ENCODE data around the gene CLNK.

The CLNK gene

DNA sequence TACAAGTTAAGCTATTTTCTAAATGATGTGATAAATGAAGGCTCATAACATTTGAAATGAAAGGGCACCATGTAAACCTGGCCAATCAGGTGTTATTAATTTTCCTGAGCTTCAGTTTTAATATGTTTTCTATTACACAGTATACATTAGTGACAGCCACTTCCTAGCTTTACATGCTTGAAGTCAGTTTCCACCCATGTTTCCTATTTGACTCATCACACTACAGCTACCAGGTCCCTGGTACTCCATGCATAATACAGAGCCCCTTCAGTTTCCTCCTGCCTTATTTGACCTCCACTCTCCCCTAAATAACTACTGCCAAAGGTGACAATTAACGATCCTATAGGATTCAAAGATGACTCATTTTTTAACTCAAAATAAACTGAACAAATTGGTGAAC lies 245.6 kb downstream of the CLNK start:
- DNase-seq = no peak

GRCh38 chr4:10437735-10438134 lies 246.8 kb downstream of the CLNK start:
- DNase-seq = no peak
